Measurements from ENCODE around the gene TOM1L2.

DNA sequence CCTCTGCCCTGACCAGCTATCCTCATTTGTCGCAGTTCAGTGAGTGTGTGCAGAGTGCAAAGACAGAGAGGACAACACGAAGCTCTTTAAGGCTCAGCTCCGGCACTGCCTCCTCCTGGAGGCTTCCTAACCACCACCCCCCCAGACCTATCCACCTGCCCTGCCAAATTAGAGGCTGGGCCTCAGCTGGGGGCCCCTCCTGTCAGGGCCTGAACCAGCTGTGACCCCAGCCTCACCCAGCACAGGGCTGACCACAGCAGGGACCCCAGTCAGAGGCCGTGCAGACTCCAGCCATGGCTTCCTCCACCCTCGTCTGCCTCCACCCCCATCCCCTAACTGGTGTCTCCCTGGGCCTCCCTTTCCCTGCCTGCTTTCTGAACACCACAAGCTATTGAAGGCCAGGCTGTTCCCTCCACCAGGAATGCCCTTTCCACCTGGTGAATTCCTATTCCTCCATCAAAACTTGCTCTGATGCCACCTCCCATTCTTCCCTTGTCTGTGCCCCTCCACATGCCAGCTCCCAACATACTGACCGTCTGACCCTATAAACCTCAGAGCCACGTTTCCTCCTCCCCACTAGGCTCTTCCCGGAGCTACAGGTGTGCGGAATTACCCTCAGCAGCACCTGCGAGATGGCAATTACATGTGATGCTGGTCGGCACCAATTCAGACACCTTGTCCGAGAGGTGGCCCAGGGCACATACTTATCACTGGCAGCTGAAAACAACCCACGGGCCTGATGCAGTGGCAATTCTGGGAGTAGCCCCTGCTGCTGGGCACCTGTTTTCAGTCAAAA, 144.2 kb downstream of the TOM1L2 start:
- TF ChIP-seq, protein P1, sequence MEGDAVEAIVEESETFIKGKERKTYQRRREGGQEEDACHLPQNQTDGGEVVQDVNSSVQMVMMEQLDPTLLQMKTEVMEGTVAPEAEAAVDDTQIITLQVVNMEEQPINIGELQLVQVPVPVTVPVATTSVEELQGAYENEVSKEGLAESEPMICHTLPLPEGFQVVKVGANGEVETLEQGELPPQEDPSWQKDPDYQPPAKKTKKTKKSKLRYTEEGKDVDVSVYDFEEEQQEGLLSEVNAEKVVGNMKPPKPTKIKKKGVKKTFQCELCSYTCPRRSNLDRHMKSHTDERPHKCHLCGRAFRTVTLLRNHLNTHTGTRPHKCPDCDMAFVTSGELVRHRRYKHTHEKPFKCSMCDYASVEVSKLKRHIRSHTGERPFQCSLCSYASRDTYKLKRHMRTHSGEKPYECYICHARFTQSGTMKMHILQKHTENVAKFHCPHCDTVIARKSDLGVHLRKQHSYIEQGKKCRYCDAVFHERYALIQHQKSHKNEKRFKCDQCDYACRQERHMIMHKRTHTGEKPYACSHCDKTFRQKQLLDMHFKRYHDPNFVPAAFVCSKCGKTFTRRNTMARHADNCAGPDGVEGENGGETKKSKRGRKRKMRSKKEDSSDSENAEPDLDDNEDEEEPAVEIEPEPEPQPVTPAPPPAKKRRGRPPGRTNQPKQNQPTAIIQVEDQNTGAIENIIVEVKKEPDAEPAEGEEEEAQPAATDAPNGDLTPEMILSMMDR (IDR thresholded peaks at IDR 0.05) = no peak
- no peak for TF ChIP-seq POLR2A (IDR thresholded peaks at IDR 0.05)

Measured in lower leg skin (tissue), 3 donors.